HG03565 (cell line): ENCODE measurements around the gene SPINK2.
A peak's percentile ranks its signal among the peaks of the same experiment; 100 is the strongest.

Source experiments
- ATAC-seq: cut with Tn5 transposase; IDR thresholded peaks from one replicate; pipeline ENCODE4 v1.9.1; 2021; ENCODE audit warnings: mild to moderate bottlenecking, moderate library complexity; ENCODE audit not compliant: unreplicated experiment

Gene SPINK2, protein sequence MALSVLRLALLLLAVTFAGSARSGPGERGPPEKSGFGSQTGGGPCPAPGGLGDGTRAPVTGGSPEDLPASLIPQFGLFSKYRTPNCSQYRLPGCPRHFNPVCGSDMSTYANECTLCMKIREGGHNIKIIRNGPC

GRCh38 chr4:56821381-56822243 is at the start of gene SPINK2:
SPINK2 (minus strand) TSS chr4:56821701; CDS start chr4:56821662, 39 bp downstream.
- peak; percentile 30 for ATAC-seq

GRCh38 chr4:56870946-56871345 is 49.4 kb upstream of the SPINK2 start:
- no peak for ATAC-seq

GRCh38 chr4:56863441-56864139 is 42.1 kb upstream of the SPINK2 start:
- peak; percentile 64 for ATAC-seq

- no peak for ATAC-seq
These were observed 39.9 kb upstream of the SPINK2 start for GRCh38 chr4:56861360-56861759.

DNA sequence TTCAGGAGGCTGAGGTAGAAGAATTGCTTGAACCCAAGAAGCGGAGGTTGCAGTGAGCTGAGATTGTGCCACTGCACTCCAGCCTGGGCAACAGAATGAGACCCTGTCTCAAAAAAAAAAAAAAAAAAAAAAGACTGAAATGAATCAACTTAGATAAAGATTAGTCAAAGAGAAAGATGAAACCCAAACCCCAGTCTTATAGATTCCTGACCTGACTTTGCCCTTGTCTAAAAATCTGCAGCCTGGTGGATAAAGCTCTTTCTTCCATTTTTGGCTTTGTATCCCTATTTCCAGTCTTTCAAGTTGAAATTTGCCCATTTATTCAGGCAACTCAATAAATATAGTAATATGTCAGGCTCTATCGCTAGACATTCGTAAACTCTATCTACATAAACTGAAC is 39.3 kb upstream of the SPINK2 start:
- peak; percentile 36 for ATAC-seq

DNA sequence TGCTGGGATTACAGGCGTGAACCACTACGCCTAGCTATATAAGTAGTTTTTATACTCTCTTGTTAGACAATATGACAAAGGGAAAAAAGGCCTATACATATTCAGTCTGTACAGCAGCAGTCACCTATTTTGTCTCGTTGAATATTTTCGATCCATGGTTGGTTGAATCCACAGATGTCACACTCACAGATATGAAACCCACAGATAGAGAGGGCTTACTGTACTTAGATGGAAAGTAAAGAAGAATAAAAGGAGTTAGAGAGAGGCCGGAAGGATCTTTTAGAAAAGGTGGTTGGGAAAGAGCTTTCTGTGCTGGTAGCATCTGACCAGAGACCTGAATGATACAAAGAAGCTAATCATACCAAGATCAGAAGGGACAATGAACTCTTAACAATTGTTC is 38.3 kb upstream of the SPINK2 start:
- ATAC-seq, result no peak

DNA sequence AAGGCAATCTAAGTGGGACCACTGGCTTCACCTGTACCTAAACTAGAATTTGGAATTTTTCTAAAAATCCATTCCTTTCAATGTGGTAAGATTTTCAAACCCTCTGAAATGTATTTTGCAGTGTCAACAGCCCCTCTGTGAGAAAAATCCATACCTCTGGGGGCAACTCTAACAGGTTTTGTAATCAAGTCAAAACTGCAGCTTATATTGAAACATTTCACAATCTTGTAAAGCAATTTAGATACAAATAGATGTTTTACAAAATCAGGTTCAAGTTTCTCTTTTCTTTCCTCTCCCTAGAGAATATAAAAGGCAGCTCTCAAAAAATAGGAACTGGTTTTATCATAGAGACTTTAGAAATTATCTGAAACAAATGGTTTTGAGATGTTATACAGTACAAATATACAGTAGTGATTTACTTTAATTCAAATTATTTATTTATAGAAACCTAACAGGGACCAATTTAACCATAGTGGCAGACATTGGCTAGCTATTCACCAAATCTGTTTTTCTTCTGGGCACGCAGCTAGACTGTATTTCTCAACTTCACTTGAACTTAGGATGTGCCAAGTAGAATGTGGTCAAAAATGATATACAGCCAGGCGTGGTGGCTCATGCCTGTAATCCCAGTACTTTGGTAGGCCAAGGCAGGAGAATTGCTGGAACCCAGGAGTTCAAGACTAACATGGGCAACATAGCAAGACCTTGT is 36.3 kb upstream of the SPINK2 start:
- ATAC-seq, result no peak

DNA sequence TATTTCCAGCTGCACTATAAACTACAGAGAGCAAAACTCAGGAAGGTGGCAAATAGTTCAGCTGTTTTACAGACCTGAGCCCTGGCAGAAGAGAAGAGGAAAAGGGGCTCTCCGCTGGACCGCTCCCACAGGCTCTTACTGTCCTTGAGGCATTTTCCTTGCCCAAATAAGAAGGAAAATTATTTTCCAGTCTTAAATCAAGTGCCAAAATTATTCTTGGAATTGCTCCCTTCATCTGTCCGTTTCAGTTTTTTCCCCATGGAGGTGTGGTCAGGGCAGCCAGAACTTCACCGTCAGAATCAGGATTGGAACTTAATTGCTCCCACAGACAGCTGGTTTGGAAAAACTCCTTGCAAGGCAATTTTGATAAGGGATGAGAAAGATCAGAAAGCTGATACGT is 35.2 kb upstream of the SPINK2 start:
- ATAC-seq, result no peak

DNA sequence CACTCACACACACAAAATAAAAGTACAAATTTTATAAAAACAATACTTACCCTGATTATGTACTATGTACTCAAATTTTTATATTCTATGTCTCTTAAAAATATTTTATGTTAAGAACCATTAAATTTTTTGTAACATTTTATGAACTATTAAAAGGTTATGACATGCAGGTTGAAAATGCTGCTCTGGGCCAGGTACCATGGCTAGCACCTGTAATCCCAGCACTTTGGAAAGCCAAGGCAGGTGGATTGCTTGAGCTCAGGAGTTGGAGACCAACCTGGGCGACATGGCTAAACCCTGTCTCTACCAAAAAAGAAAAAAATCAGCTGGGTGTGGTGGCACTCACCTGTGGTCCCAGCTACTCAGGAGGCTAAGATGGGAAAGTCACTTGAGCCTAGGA is 29.4 kb upstream of the SPINK2 start:
- no peak for ATAC-seq

DNA sequence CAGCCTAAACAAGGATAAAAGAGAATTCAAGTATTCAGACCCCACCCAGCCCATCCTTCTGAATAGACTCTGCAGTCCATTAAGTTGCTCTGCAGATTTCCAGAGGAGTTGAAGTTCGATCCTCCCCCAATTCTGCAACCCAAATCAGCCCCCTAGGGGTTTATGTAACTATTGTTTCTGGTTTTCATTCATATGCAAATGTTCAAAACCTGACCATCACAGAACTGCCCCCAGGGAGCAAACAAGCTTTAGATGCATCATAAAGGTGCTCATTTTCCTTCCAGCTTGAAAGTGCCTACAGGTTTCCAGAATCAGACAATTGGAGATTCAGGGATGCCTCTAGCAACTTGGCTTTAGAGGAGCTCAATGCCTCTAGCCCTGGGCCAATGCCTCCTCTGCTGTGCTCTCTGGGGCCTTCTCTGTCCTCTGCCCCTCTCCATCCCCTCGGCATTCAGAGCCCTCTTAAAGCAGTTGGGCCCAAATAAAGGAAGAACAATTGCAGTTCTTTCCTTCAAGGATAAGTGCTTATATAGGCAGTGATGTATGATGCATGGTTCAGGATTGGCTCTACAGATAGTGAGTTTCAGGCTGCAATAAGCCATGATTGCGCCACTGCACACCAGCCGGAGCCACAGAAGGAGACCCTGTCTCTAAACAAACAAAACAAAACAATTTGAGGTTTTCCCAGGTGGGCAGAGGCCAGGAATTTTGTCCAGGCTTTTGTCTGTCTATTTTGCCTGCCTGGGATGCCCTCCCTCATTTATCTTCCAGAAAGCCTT is 23.5 kb upstream of the SPINK2 start:
- peak; percentile 49 for ATAC-seq

DNA sequence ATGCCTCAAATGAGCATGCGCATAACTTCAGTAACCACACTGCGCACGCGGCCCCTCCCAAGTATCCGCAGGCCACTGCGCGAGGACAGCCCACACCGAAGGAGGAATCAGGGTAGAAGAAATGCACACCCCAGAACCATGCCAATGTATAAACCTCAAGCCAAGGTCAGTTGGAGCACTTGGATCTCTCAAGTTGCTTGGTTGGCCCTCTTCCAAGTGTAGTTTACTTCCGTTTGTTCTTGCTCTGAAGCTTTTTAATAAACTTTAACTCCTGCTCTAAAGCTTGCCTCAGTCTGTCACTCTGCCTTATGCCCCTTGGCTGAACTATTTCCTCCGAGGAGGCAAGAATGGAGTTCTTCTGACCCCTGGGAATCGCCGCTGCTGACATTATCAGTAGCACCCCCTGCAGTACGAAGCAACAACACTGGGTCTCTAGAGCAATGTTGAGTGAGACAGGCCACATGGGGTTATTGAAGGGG is 22.0 kb upstream of the SPINK2 start:
- ATAC-seq, result no peak

DNA sequence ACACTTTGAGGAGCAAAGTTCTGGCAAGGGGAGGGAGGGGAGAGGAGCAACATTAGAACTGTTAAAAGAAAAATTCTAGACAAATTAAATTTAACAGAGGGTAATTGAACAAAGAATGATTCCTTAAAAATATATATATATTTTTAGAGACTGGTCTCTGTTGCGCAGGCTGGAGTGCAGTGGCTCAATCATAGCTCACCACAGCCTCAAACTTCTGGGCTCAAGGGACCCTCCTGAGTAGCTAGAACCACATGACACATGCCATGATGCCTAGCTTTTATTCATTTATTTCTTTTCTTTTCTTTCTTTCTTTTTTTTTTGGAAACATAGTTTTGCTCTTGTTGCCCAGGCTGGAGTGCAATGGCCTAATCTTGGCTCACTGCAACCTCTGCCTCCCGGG is 19.1 kb upstream of the SPINK2 start:
- ATAC-seq, result no peak

DNA sequence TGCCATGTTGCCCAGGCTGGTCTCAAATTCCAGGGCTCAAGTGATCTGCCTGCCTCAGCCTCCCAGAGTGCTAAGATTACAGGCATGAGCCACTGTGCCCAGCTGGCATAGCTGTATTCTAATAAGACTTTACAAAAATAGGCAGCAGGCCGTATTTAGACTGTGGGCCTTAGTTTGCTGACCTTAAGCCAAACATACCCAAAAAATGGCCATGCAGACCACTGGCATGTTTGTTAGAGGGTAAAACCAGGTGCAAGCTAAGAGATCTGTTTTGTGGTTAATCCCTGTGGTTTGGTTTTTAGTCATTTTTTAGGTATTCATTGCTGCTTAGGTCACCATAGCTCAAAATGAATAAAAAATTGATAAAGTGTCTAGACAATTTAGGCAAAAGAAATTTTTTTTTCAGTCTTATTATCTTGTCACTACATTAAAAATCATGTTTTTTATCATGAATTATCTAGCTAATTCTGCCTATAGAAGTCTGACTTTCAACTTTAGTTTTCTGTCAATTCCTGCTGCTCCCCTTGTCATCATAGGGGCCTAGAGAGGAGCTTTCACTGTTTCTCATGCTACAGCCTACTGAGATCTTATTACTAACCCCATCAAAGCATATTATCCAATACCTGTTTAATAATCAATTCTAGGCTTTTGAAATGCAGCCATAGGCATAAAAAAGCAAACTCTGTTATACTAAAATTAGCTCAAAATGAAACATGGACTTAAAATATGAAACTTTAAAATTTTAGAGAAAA is 7.5 kb upstream of the SPINK2 start:
- ATAC-seq, result peak; percentile 87

- ATAC-seq, result no peak
These were observed 2.6 kb upstream of the SPINK2 start for GRCh38 chr4:56823933-56824600.

DNA sequence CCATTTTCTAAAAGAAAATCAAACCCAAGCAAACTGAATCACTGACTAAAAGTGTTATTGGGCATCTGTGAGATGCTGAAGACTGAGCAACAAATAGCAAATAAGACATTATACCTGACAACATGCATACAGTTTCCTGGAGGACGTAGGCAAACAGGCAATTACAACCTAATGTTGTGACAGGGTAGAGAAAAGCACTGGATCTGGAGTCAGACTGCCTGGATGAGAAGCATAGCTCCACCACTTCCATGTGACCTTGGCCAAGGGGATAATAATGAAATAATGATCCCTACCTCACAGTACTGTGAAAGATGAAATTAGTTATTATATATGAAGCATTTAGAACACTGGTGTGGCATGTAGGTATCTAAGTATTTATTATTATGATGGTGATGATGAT is 2.7 kb downstream of the SPINK2 start:
- ATAC-seq, result no peak

- ATAC-seq, result peak; percentile 93
These were observed 3.5 kb downstream of the SPINK2 start for GRCh38 chr4:56817840-56818491.

DNA sequence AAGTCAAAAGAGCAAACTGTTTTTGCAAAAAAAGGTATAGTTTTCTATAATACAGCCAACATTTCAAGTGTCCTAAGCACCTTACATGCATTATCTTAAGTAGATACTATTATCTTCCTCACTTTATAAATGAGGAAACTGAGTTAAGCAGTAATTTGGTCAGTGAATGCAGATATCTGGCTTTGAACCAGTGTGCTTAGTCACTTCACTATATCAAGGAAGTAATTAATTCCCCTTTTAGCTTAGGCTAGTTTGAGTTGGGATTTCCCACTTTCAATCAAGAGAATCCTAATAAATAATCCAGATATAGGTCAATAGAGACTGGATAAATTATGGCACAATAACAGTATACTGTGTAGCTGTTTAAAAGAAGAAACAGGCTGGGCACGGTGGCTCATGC is 14.8 kb downstream of the SPINK2 start:
- ATAC-seq, result no peak

GRCh38 chr4:56804551-56804950 is 16.9 kb downstream of the SPINK2 start:
- ATAC-seq, result no peak

GRCh38 chr4:56803471-56803870 is 18.0 kb downstream of the SPINK2 start:
- peak; percentile 52 for ATAC-seq
